ENCODE data around the gene PAPPA2. TPM values are rescaled to one million over a fixed set of nuclear protein-coding genes. Genes with fewer than 3 reads are reported as not detected.

PAPPA2 gene
- total RNA-seq, 2 experiments from 2014 or later, result 0.09 to 0.38 TPM

DNA sequence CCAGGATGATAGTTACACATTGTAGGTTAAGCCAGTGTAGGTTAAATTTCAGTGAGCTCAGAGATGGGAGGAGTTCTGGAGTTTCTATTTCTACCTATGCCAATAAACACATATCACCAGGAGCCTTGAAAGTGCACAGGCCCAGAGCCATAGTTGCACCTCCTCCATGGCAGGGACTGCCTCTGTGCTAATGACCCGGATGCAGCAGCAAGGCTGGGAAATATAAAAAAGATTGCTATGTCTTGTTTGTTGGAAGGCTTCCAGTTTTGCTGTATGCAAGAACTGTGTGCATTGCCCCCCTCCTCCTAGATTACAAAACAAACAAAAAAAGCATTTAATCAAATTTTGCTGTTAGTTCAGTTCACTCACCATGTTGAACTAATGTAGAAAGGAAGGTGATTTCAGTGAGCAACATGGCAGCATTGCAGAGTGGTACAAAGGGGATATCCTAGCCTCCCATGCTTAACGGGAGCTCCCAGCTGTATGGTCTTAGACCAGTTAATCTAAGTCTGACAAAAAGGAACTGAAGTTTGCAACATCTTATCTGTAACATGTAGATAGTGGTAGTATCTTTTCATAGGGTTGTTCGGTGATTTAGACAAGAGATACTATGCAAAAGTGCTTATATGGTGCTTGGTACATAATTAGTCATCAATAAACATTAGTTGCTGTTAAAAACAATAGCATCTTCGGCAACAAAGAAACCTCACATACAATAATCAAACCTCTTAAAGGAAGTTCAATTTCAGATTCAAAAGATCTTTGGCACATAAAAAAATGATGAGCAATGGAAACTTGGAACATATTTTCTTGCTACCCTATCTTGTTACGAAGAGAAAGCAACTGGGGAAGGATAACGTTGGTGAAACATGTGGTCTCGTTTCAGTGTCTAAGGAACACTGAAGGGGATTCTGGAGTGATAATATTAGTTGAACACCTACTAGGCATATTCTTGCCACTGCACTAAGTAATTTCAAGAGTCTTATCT, 392.1 kb downstream of the PAPPA2 start:
- H3K27me3 Mint-ChIP-seq, result no peaks in the 10 kb centered on the region
- CTCF ChIA-PET, result no interaction called here
- H3K36me3 Mint-ChIP-seq, result no peaks in the 10 kb centered on the region
- DNase-seq, result no peak
- no peak overlapping the region for H3K4me3 Mint-ChIP-seq
- no peaks in the 10 kb centered on the region for H3K9me3 Mint-ChIP-seq (ENCODE audit: low read depth)
- H3K4me1 Mint-ChIP-seq, result no peaks in the 10 kb centered on the region
- no peak for ATAC-seq
- H3K27ac Mint-ChIP-seq, result no peak overlapping the region

DNA sequence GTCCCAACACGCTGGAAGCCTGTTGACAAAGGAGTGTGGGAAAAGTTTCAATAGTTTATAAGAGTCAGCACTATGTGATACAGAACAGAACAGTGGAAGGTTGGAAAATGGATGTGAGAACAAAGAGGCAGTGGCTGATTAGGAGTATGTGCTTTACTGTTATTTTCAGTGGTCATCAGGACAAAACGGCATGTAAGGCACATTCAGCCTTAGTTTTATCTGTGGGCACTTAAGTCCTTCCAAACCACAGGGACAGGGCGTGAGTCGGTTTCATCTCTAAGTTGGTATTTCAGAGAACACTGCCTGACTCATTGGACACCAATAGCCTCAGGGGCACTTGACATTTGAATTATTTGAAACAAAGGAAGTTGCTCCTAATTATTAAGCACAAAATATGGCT, 394.7 kb downstream of the PAPPA2 start:
- no peaks in the 10 kb centered on the region for H3K4me1 Mint-ChIP-seq
- ATAC-seq (no peak), DNase-seq (no peak)
- no peaks in the 10 kb centered on the region for H3K36me3 Mint-ChIP-seq
- no peaks in the 10 kb centered on the region for H3K27me3 Mint-ChIP-seq
- CTCF ChIA-PET, result no interaction called here
- H3K9me3 Mint-ChIP-seq (ENCODE audit: low read depth), result no peaks in the 10 kb centered on the region
- no peak overlapping the region for H3K4me3 Mint-ChIP-seq
- H3K27ac Mint-ChIP-seq, result no peak overlapping the region

DNA sequence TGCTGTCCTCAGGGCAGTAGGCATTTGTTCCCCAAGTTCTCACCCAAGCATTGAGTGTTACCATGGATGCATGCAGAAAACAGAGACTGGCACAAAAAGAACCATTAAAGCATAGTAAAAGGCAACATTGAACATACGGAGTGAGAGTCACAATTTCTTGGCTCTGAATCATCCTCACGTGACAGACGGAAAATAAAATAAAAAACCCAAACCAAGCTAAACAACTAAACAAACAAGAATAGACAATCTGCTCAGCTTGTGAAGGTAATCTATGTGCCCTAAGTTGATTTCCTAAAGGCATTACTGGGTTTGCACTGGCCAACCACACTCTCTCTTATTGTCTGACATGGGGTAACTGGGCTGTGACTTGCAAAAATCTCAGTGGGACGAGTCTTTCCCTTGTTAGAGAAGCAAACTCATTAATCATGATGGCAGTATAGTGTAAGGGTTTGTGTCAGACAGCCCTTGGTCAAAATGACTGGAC, 395.5 kb downstream of the PAPPA2 start:
- no peak overlapping the region for H3K27ac Mint-ChIP-seq
- DNase-seq (no peak), ATAC-seq (no peak)
- no peaks in the 10 kb centered on the region for H3K27me3 Mint-ChIP-seq
- no peaks in the 10 kb centered on the region for H3K36me3 Mint-ChIP-seq
- CTCF ChIA-PET, result no interaction called here
- no peaks in the 10 kb centered on the region for H3K4me1 Mint-ChIP-seq
- no peak overlapping the region for H3K4me3 Mint-ChIP-seq
- H3K9me3 Mint-ChIP-seq (ENCODE audit: low read depth), result no peaks in the 10 kb centered on the region

DNA sequence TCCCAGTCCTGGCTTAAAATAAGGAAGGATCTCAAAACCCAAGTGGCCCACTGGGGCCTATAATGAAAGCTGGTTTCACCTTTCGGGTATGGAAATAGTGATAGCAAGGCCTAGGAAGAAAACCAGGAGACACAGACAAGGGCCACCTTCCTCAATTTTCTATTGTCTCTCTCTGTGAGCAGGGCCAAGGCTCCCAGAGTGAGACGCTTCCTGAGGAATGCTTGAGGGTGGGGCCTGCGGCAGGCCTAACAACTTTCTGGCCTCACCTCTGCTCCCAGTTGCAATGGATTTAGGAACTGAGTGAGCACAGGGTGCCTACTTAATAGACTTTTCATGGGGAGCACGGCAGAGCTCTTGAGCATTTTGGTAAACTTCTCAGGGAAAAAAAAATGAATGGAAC, 400.6 kb downstream of the PAPPA2 start:
- CTCF ChIA-PET, result no interaction called here
- Mint-ChIP-seq H3K36me3 (no peaks in the 10 kb centered on the region), H3K27ac (no peak overlapping the region), H3K9me3 (ENCODE audit: low read depth) (peaks cover 3% of the 10 kb centered on the region), H3K4me3 (no peak overlapping the region), H3K4me1 (no peaks in the 10 kb centered on the region), H3K27me3 (no peaks in the 10 kb centered on the region)
- DNase-seq, result no peak
- ATAC-seq, result no peak

DNA sequence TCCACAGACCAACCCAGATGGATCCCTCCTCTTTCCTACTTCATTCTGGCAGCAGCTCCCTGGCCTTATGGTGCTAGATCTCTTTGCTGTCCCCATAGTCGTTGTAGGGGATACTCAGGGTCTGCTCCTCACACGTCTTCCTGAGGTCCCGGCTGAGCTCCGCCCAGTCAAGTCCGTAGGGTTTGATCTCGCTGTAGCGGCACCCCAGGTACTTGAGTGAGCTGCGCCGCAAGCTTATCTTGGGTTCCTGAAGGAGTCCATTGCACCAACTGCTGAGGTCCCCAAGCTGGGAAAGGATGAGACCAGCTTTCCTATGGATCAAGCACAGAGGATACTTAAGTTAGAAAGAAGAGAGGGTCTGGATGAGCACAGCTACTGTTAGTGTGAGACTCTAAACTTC, 401.2 kb downstream of the PAPPA2 start:
- Mint-ChIP-seq H3K27me3 (no peaks in the 10 kb centered on the region), H3K27ac (no peak overlapping the region), H3K9me3 (ENCODE audit: low read depth) (peaks cover 3% of the 10 kb centered on the region), H3K36me3 (no peaks in the 10 kb centered on the region), H3K4me1 (no peaks in the 10 kb centered on the region), H3K4me3 (no peak overlapping the region)
- no peak for DNase-seq
- no peak for ATAC-seq
- CTCF ChIA-PET, result no interaction called here

DNA sequence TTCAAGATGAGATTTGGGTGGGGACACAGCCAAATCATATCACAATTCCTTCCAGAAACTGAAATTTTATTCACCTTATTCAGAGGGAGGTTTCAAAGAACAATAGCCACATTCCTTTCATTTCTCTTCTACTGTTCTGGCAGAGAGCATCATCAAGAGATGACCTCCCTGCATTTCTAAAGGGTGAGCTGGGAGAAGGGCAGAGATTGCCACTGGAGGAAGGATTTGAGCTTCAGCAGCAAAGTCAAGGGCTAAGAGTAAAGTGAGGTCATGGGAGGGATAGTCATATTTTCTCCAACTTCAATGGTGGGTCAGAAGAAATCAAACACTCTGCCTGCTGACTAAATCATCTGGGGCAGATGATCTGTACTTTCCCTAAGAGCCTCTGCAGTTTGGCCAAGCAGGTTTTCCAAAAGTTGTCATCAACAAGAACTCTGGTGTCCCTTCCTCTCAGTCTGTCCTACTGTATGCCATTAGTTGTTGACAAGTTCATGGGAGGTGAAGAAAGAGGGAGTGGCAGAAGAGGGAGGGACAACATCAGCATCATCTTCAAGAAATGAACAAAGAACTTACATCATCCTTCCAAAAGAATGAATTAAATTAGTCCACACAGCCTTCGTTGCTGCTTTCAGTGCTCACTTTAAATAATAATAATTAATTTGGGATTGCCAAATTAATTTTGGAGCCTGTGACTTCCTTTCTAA, 403.2 kb downstream of the PAPPA2 start:
- H3K4me3 Mint-ChIP-seq, result no peak overlapping the region
- no peak for ATAC-seq
- H3K27ac Mint-ChIP-seq, result no peak overlapping the region
- no peaks in the 10 kb centered on the region for H3K27me3 Mint-ChIP-seq
- H3K4me1 Mint-ChIP-seq, result no peaks in the 10 kb centered on the region
- H3K9me3 Mint-ChIP-seq (ENCODE audit: low read depth), result peaks cover 3% of the 10 kb centered on the region
- DNase-seq, result no peak
- no peaks in the 10 kb centered on the region for H3K36me3 Mint-ChIP-seq
- CTCF ChIA-PET, result no interaction called here

DNA sequence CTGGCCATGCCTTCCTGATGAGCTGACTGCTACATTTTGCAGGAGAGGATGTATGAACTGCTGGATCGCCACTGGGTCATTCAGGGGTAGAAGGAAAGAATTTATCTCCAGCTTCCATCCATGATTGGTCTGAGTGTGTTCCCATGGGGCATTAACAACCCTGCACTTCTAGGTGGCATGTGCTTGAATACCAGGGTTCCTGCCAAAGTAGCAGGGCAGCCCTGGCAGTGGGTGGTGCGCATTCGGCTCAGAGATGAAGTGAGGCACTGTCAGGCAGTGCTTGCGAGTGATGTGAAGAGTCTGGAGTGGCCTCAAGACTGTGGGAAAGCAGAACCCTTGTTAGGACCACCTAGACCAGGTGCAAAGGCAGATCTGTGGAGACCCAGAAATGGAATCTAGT, 406.6 kb downstream of the PAPPA2 start:
- DNase-seq, result no peak
- Mint-ChIP-seq H3K36me3 (no peaks in the 10 kb centered on the region), H3K9me3 (ENCODE audit: low read depth) (no peaks in the 10 kb centered on the region), H3K4me1 (no peaks in the 10 kb centered on the region), H3K27ac (no peak overlapping the region), H3K4me3 (no peak overlapping the region), H3K27me3 (no peaks in the 10 kb centered on the region)
- CTCF ChIA-PET, result no interaction called here
- ATAC-seq, result no peak

DNA sequence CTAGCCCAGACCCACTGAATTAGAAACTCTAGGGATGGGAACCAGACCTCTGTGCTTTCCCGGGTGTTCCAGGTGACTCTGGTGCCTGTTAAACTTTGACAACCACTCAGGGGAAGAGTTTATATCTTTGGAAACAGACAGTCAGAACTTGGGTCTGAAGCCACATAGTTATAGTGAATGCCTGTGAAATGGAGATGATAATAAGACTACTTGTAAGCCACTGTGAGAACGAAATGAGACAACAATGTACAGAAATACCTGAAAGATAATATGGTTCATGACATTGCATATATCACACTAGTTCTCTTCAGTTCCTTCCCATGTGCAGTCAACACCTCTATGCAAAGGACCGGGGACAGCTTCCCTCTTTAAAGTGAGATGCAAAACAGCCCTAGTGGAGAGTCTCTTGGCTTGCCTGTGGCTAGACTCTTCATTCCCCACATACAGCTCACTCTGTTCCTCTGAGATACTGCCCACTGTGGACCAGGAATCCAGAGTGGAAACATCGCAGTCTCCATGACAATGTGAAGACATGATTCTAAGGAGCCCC, 414.1 kb downstream of the PAPPA2 start:
- Mint-ChIP-seq H3K27ac (no peak overlapping the region), H3K36me3 (no peaks in the 10 kb centered on the region), H3K4me1 (no peaks in the 10 kb centered on the region), H3K4me3 (no peak overlapping the region), H3K9me3 (ENCODE audit: low read depth) (no peaks in the 10 kb centered on the region), H3K27me3 (no peaks in the 10 kb centered on the region)
- CTCF ChIA-PET, result no interaction called here
- DNase-seq (no peak), ATAC-seq (no peak)

DNA sequence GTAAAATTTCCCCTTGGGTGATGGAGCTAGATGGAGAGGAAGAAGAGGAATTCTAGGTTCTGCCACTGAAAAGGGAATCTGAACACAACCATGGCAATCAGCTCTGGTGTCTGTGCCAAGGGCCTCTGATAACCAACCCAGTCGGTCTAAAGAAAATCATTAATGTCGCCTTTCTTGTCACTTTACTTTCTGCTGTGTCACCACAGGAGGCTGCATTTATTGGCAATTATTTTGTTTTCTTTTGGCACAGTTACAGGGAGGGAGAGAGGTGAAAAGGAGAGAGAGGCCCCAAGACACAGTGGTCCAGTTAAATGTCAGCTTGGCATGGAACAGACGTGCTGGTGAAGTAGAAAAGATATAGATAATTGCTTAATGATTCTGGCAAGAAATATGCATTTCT, 414.6 kb downstream of the PAPPA2 start:
- DNase-seq (no peak), ATAC-seq (no peak)
- no peaks in the 10 kb centered on the region for H3K27me3 Mint-ChIP-seq
- CTCF ChIA-PET, result no interaction called here
- no peak overlapping the region for H3K27ac Mint-ChIP-seq
- no peak overlapping the region for H3K4me3 Mint-ChIP-seq
- H3K9me3 Mint-ChIP-seq (ENCODE audit: low read depth), result no peaks in the 10 kb centered on the region
- no peaks in the 10 kb centered on the region for H3K4me1 Mint-ChIP-seq
- H3K36me3 Mint-ChIP-seq, result no peaks in the 10 kb centered on the region

DNA sequence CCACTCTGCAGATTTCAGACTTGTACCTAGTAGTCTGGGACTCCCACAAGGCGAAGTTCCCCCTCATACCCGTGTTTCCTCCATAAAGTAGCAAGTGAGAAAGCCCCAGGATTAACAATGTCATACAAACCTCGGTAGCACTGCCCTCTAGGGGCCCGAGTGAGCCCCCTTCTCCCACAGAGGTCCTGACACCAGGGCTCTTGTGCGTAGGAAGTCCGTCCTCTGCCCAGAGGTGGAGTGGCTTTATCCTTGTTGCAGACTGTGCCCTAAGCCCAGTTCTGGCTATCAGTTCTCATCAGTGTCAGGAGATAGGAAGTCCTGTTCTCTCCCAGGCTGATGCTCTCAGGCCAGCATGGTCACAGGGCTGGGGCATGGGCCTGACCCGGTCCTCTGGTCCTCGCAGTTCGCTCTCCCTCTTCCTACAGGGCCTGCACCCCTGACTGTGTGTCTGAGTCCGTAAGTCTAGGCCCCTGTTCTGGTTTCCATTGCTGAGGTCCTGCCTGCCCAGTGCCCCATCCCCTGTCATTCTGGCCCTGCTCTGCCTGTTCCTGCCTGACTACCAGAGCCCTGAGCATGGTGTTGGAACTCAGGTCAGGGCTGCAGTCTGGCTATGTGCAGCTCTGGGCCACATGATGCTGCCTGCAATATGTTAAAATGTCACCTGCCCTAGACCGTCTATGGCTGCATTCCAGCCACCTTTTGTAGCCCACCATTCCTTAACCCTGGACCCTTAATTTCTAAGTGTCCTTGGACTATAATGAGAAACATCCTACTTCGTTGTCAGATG, 416.0 kb downstream of the PAPPA2 start:
- CTCF ChIA-PET, result interaction anchor here (2.2 kb wide), 1 partner anchor 319 kb away, joined by 11 read pairs; no protein-coding TSS in a partner anchor
- no peaks in the 10 kb centered on the region for H3K4me1 Mint-ChIP-seq
- H3K27ac Mint-ChIP-seq, result no peak overlapping the region
- ATAC-seq (no peak), DNase-seq (no peak)
- no peaks in the 10 kb centered on the region for H3K9me3 Mint-ChIP-seq (ENCODE audit: low read depth)
- H3K36me3 Mint-ChIP-seq, result no peaks in the 10 kb centered on the region
- H3K27me3 Mint-ChIP-seq, result no peaks in the 10 kb centered on the region
- no peak overlapping the region for H3K4me3 Mint-ChIP-seq

DNA sequence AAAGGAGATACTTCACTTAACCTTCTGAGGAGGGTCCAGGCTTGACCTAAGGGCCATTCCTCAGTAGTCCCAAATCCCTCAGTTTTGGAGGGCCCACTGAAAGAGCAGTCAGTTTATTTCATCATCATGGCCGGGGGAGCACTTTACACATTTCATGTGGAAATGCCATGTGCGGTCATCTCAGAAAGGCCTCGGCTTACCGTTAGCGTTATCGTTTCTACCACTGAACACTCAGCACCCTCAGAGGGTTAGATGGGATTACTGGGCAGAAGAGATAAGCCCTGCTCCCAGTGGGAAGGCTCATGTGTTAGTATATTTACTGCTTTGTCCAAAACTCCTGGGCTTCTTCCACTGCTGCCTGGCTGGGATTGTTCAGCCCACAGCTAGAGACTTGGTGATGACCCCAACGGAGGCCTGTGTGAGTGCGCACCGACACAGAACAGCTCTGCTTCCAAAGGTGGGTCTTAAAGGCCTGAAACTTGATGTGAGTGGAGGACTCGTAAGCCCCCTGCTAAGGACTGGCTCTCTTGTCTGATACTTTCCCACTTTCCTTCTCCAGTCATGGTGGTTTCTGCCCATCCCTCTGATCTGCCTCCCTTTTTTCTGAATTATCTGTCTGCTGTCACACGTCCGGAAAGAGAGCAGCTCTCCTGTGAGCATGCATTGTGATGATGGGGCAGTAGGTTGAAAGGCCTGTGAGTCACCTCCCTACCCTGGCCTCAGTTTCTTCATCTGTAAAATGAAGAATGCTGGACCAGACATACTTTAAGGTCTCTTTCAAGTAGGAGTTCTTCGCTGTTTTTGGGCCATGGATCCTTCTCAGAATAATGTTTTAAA, 417.0 kb downstream of the PAPPA2 start:
- H3K9me3 Mint-ChIP-seq (ENCODE audit: low read depth), result no peaks in the 10 kb centered on the region
- ATAC-seq (no peak), DNase-seq (no peak)
- H3K27me3 Mint-ChIP-seq, result no peaks in the 10 kb centered on the region
- no peaks in the 10 kb centered on the region for H3K4me1 Mint-ChIP-seq
- no peaks in the 10 kb centered on the region for H3K36me3 Mint-ChIP-seq
- CTCF ChIA-PET, result interaction anchor here (0.8 to 2.2 kb wide), 4 partner anchors 15 to 507 kb away, joined by 3 to 11 read pairs (median 3); no protein-coding TSS in a partner anchor
- H3K27ac Mint-ChIP-seq, result no peak overlapping the region
- no peak overlapping the region for H3K4me3 Mint-ChIP-seq

DNA sequence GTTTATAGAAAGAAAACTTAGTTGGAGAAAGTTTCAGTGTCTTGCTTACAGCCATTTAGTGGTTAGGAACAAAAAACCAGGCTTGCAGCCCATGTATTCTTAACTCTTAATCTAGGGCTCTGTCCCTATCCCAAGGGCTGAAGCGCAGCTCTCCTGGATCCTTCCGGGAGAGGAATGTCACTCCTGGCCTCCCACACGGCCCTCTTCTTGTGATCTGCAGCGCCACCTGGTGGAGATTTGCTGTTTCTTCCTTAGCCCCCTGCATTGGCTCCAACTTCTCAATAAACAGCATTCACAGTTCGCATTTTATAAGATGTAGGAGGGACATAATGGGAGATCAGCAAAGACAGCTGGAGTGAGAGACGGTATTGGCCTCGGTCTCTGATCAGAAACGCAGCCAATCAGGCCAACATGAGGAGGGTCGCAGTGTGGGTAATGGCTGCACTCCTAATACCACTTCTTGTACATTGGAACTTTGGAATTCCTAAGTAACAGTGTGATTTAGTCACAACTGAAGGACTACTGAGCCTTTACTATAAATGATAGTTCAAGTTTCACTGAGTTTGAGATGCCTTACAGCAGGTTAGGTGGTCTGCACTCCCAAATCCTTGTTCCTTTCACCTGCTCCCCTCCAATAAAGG, 418.1 kb downstream of the PAPPA2 start:
- CTCF ChIA-PET, result interaction anchor here (0.8 to 2.2 kb wide), 3 partner anchors 14 to 509 kb away, joined by 3 to 11 read pairs (median 3); no protein-coding TSS in a partner anchor
- DNase-seq (peak; percentile 50), ATAC-seq (no peak)
- Mint-ChIP-seq H3K4me3 (no peak overlapping the region), H3K27ac (no peak overlapping the region), H3K36me3 (no peaks in the 10 kb centered on the region), H3K27me3 (no peaks in the 10 kb centered on the region), H3K4me1 (no peaks in the 10 kb centered on the region), H3K9me3 (ENCODE audit: low read depth) (no peaks in the 10 kb centered on the region)
